ENCODE results near the gene DERL2.

GRCh38 chr17:5527601-5528250 is 41.7 kb upstream of the DERL2 start:
- TF ChIP-seq CTCF (IDR thresholded peaks at IDR 0.05): no peak
- TF ChIP-seq EP300 (IDR thresholded peaks at IDR 0.05): no peak
- no peak for TF ChIP-seq POLR2AphosphoS5 (IDR thresholded peaks at IDR 0.05)
- TF ChIP-seq POLR2A (IDR thresholded peaks at IDR 0.05): no peak
